Measurements from ENCODE around the gene WDR11. TPM values are rescaled to one million over a fixed set of nuclear protein-coding genes. Genes with fewer than 3 reads are reported as not detected.

Gene WDR11
- total RNA-seq, 1 experiment from 2014 or later: 49.2 TPM

DNA sequence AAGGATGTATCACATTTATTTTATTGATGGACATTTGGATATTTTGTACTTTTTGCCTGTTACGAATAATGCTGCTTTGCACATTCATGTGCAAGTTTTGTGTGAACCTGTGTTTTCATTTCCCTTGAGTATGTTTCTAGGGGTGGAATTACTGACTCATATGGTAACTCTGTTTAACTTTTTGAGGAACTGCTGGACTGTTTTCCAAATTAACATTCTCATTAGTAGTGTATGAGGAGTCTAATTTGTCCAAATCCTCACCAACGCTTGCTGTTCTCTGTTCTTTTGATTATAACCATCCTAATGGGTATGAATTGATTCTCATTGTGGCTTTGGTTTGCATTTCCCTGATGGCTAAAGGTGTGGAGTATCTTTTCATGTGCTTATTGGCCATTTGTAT is 3.2 kb downstream of the WDR11 start:
- Mint-ChIP-seq H3K9me3 (ENCODE audit: unreplicated experiment) (no peaks in the 10 kb centered on the region), H3K27ac (ENCODE audit: low read depth, unreplicated experiment) (no peak overlapping the region), H3K36me3 (ENCODE audit: insufficient read depth, unreplicated experiment) (peaks cover 44% of the 10 kb centered on the region), H3K4me1 (ENCODE audit: insufficient read depth, unreplicated experiment) (peaks cover 26% of the 10 kb centered on the region), H3K27me3 (ENCODE audit: insufficient read depth, unreplicated experiment) (no peaks in the 10 kb centered on the region), H3K4me3 (ENCODE audit: unreplicated experiment) (no peak overlapping the region)
- DNase-seq (ENCODE audit: unreplicated experiment): no peak
- no TSS peak for BruUV-seq (replicated peaks)
- ChIA-PET POLR2A (no interaction called here), CTCF (no interaction called here)
- TF ChIP-seq, protein P1, sequence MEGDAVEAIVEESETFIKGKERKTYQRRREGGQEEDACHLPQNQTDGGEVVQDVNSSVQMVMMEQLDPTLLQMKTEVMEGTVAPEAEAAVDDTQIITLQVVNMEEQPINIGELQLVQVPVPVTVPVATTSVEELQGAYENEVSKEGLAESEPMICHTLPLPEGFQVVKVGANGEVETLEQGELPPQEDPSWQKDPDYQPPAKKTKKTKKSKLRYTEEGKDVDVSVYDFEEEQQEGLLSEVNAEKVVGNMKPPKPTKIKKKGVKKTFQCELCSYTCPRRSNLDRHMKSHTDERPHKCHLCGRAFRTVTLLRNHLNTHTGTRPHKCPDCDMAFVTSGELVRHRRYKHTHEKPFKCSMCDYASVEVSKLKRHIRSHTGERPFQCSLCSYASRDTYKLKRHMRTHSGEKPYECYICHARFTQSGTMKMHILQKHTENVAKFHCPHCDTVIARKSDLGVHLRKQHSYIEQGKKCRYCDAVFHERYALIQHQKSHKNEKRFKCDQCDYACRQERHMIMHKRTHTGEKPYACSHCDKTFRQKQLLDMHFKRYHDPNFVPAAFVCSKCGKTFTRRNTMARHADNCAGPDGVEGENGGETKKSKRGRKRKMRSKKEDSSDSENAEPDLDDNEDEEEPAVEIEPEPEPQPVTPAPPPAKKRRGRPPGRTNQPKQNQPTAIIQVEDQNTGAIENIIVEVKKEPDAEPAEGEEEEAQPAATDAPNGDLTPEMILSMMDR (IDR thresholded peaks at IDR 0.05; ENCODE audit: unreplicated experiment): no peak
- intact Hi-C loops (cut with micrococcal nuclease): loop anchor here (10.0 kb wide), 1 partner anchor 630 kb away; no protein-coding TSS in a partner anchor

DNA sequence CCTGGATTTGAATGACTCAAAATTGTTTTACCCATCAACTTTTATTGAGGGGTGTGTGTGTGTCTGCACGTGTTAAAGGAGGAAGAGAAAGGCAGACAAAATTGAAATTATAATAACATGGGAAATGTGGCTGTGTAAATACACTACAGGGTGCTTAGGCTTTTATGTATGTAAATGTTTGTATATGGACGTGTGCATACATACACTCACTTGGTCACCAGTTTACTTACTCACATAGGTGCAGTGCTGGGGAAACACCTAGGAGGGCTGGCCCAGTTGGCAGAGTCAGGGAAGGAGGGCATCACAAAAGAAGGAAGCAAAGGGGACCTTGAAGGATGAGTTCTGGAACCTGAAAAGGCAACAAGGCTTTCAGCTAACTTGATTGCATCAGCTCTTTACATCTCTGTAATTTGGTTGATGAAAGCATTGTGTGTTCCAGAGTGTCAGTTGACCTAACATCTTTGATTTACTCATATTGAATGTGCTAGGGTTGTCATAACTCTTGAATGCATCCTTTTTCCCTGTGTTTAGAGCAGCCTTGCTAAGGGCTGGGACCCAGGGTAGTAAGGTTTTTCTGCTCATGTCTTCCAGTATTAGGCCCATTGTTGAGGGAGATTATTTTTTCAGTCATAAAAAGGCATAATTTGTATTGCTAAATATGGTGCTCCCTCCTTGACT is 10.2 kb downstream of the WDR11 start:
- Mint-ChIP-seq H3K9me3 (ENCODE audit: unreplicated experiment) (no peaks in the 10 kb centered on the region), H3K27me3 (ENCODE audit: insufficient read depth, unreplicated experiment) (no peaks in the 10 kb centered on the region), H3K27ac (ENCODE audit: low read depth, unreplicated experiment) (no peak overlapping the region), H3K36me3 (ENCODE audit: insufficient read depth, unreplicated experiment) (peaks cover 32% of the 10 kb centered on the region), H3K4me3 (ENCODE audit: unreplicated experiment) (no peak overlapping the region), H3K4me1 (ENCODE audit: insufficient read depth, unreplicated experiment) (peaks cover 8% of the 10 kb centered on the region)
- no TSS peak for BruUV-seq (replicated peaks)
- DNase-seq (ENCODE audit: unreplicated experiment): no peak
- TF ChIP-seq, protein P1 (IDR thresholded peaks at IDR 0.05; ENCODE audit: unreplicated experiment): no peak
- intact Hi-C loops (cut with micrococcal nuclease): no loop called here
- POLR2A ChIA-PET: interaction anchor here (1.2 kb wide), 1 partner anchor 9 kb away, joined by 4 read pairs; no protein-coding TSS in a partner anchor
- CTCF ChIA-PET: interaction anchor here (0.6 kb wide), 1 partner anchor 810 kb away, joined by 3 read pairs; no protein-coding TSS in a partner anchor

DNA sequence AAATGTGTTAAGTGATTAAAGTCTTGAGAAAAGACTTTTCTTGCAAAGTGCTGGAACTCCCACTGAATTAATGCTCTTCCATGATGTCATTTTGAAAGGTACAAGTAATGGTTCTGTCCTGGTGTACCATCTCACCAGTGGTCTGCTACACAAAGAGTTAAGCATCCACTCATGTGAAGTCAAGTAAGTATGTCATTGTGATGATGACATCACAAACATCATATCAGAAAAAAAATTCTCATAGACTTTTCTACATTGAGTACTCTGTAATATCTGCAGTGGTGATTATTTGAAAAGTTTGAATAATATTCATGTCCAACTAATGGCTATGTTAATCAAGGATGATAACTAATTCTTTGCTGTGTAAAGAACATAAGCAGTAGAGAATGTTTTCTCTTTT is 22.6 kb downstream of the WDR11 start:
- H3K4me1 Mint-ChIP-seq (ENCODE audit: insufficient read depth, unreplicated experiment): no peaks in the 10 kb centered on the region
- peaks cover 74% of the 10 kb centered on the region for H3K36me3 Mint-ChIP-seq (ENCODE audit: insufficient read depth, unreplicated experiment)
- no peak for DNase-seq (ENCODE audit: unreplicated experiment)
- no peaks in the 10 kb centered on the region for H3K9me3 Mint-ChIP-seq (ENCODE audit: unreplicated experiment)
- no peak overlapping the region for H3K27ac Mint-ChIP-seq (ENCODE audit: low read depth, unreplicated experiment)
- no TSS peak for BruUV-seq (replicated peaks)
- no peak overlapping the region for H3K4me3 Mint-ChIP-seq (ENCODE audit: unreplicated experiment)
- intact Hi-C loops (cut with micrococcal nuclease): no loop called here
- POLR2A ChIA-PET: interaction anchor here (1.7 kb wide), 1 partner anchor 14 kb away, joined by 3 read pairs; no protein-coding TSS in a partner anchor
- TF ChIP-seq, protein P1 (IDR thresholded peaks at IDR 0.05; ENCODE audit: unreplicated experiment): no peak
- no peaks in the 10 kb centered on the region for H3K27me3 Mint-ChIP-seq (ENCODE audit: insufficient read depth, unreplicated experiment)
- CTCF ChIA-PET: interaction anchor here (0.6 kb wide), 1 partner anchor 10 kb away, joined by 3 read pairs; no protein-coding TSS in a partner anchor

DNA sequence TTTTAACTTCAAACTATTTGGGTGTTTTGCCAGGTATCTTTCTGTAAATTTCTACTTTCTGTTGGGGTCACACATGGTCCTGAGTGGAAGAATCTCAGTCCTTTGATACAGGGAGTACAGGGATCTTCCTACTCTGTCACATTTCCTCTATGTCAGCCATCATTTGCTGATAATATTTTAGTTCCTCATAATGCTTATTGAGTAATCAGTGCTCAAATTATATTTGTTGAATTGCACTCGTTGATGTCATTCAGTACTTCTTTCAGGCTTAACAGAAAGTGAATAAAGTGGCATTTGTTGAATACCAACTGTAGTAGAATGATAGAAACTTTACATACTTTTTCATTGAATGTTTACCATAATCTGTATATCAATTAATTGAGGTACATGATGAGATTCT is 31.9 kb downstream of the WDR11 start:
- CTCF ChIA-PET: interaction anchor here (0.5 to 1.0 kb wide), 2 partner anchors 9 to 656 kb away, joined by 3 read pairs; no protein-coding TSS in a partner anchor
- POLR2A ChIA-PET: no interaction called here
- Mint-ChIP-seq H3K9me3 (ENCODE audit: unreplicated experiment) (no peaks in the 10 kb centered on the region), H3K27ac (ENCODE audit: low read depth, unreplicated experiment) (no peak overlapping the region), H3K27me3 (ENCODE audit: insufficient read depth, unreplicated experiment) (no peaks in the 10 kb centered on the region), H3K4me1 (ENCODE audit: insufficient read depth, unreplicated experiment) (no peaks in the 10 kb centered on the region), H3K36me3 (ENCODE audit: insufficient read depth, unreplicated experiment) (peaks cover 61% of the 10 kb centered on the region), H3K4me3 (ENCODE audit: unreplicated experiment) (no peak overlapping the region)
- intact Hi-C loops (cut with micrococcal nuclease): no loop called here
- TF ChIP-seq, protein P1 (IDR thresholded peaks at IDR 0.05; ENCODE audit: unreplicated experiment): no peak
- no TSS peak for BruUV-seq (replicated peaks)
- DNase-seq (ENCODE audit: unreplicated experiment): no peak
